Urinary bladder (tissue), 4 donors: ENCODE measurements around the gene ATXN2. TPM values are rescaled to one million over a fixed set of nuclear protein-coding genes. Genes with fewer than 3 reads are reported as not detected.
"Not testable (repeated sequence)": the region's sequence is repeated elsewhere in the genome, so short reads cannot be mapped to it uniquely, and the experiment has no call there.

Source experiments
- DNase-seq: peaks from one replicate; pipeline ENCODE4 v3.0.0-alpha.2; 2015; ENCODE audit errors: extremely low spot score
- H3K27ac ChIP-seq: one replicate; pipeline ENCODE4 v1.5.1; 2013; ENCODE audit warnings: low read depth, mild to moderate bottlenecking, moderate library complexity
- H3K36me3 ChIP-seq: one replicate; pipeline ENCODE4 v1.6.1; 2013; ENCODE audit warnings: mild to moderate bottlenecking, moderate library complexity; ENCODE audit not compliant: insufficient read depth
- H3K4me1 ChIP-seq: one replicate; pipeline ENCODE4 v1.6.1; 2013; ENCODE audit warnings: mild to moderate bottlenecking, moderate library complexity; ENCODE audit not compliant: insufficient read depth
- H3K4me3 ChIP-seq: one replicate; pipeline ENCODE4 v1.5.1; 2013; ENCODE audit warnings: low read depth, low read length
- WGBS: extraction: QIAGEN DNeasy Blood & Tissue Kit; methylation state at CpG from one replicate; pipeline ENCODE4 v1.1.7; 2013; 5-methylcytosine and 5-hydroxymethylcytosine counted together
- polyA plus RNA-seq: library from polyadenylated mRNA; stranded (reverse); fragments of 200-250 nt; gene quantifications from one replicate; pipeline ENCODE4 v1.2.3, GENCODE V29; 2013
- total RNA-seq: library from RNA; depleted of rRNA; stranded (reverse); fragments of >200 nt; gene quantifications from one replicate; pipeline ENCODE4 v1.2.3, GENCODE V29; 2014
- donor health status: healthy with polysubstance abuse.
- donor health status: healthy.

ATXN2 gene
- total and polyA plus RNA-seq, 2 donors: 29.9 to 75.9 TPM

DNA sequence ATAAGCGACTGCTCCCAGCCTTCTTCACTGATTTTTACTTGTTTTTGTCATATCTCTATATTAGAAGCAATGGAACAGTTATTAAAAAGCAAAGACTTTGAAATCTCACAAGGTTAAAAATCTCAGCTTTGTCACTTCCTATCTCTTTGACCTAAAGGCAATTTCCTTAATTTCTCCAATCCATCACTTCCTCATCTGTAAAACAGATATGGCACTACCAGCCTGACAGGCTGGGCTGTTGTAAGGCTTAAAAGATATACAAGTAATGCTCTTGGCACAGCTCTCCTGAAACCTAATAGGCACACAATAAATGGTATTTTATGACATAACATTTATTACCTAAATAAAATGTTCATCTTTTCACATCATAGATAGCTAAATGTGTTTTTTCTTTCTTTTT lies 25.6 kb downstream of the ATXN2 start:
- Histone ChIP-seq H3K36me3 (no peaks in the 10 kb centered on the region), H3K4me3 (no peak overlapping the region), H3K4me1 (no peaks in the 10 kb centered on the region), H3K27ac (no peak overlapping the region)
- 94% methylated on average over 1 of the region's 1 CpG for WGBS
- no peak for DNase-seq

- Histone ChIP-seq H3K4me1 (no peaks in the 10 kb centered on the region), H3K36me3 (no peaks in the 10 kb centered on the region), H3K27ac (no peak overlapping the region), H3K4me3 (no peak overlapping the region)
- WGBS: 31% methylated on average over 9 of the region's 9 CpGs
- DNase-seq: no peak
These were observed 28.8 kb downstream of the ATXN2 start for GRCh38 chr12:111570084-111570961.

DNA sequence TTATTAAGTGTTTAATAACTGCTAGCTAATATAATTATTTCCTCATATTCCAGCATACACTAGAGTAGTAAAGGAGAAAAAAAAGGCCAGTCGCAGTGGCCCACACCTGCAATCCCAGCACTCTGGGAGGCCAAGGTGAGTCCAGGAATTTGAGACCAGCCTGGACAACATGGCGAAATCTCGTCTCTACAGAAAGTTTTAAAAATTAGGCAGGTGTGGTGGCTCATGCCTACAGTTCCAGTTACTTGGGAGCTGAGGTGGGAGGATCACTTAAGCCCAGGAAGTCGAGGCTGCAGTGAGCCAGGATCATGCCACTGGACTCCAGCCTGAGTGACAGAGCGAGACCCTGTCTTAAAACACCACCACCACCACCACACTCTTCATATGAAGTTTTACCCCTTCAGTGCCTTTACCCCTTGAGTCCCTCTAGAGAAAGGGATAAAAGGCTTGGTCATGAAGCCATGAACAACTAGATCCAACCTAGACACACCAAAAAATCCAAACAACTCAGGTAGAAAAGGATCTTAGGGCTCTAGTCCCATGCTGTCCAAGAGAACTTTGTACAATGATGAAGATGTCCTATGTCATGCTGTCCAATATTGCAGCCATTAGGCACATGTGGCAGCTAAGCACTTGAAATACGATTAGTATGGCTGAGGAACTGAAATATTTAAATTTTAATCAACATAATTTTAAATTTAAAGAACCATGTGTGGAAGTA lies 29.6 kb downstream of the ATXN2 start:
- 88% methylated on average over 6 of the region's 6 CpGs for WGBS
- Histone ChIP-seq H3K4me3 (no peak overlapping the region), H3K27ac (no peak overlapping the region), H3K4me1 (no peaks in the 10 kb centered on the region), H3K36me3 (no peaks in the 10 kb centered on the region)
- DNase-seq: no peak

- not testable (repeated sequence) for H3K27ac ChIP-seq, H3K36me3 ChIP-seq, H3K4me1 ChIP-seq, H3K4me3 ChIP-seq, DNase-seq
- WGBS: 87% methylated on average over 10 of the region's 10 CpGs
These were observed 38.3 kb downstream of the ATXN2 start for GRCh38 chr12:111560844-111561243.

DNA sequence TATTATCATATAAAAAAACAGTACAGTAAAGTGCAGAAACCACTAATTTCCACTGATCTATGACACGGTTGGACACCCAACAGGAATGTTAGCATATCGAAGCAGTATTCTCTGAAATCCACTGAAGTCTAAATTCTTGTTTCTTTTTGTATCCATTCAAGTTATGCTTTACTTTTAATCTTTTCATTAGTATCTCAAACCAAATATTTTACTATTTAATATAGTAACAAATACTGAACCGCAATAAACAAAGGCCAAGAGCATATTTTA lies 41.1 kb downstream of the ATXN2 start:
- no peak for DNase-seq
- no peak overlapping the region for H3K4me3 ChIP-seq
- H3K27ac ChIP-seq: no peak overlapping the region
- H3K36me3 ChIP-seq: no peaks in the 10 kb centered on the region
- 66% methylated on average over 3 of the region's 3 CpGs for WGBS
- H3K4me1 ChIP-seq: peaks cover 1% of the 10 kb centered on the region

GRCh38 chr12:111557271-111558106 lies 41.6 kb downstream of the ATXN2 start:
- DNase-seq: no peak
- Histone ChIP-seq H3K36me3 (no peaks in the 10 kb centered on the region), H3K4me1 (peaks cover 1% of the 10 kb centered on the region), H3K4me3 (no peak overlapping the region), H3K27ac (no peak overlapping the region)
- WGBS: 48% methylated on average over 5 of the region's 5 CpGs

- WGBS: 70% methylated on average over 6 of the region's 6 CpGs
- Histone ChIP-seq H3K36me3 (peaks cover 1% of the 10 kb centered on the region), H3K4me1 (no peaks in the 10 kb centered on the region), H3K27ac (no peak overlapping the region), H3K4me3 (no peak overlapping the region)
- no peak for DNase-seq
These were observed 42.4 kb downstream of the ATXN2 start for GRCh38 chr12:111556676-111557075.

GRCh38 chr12:111555313-111555712 lies 43.8 kb downstream of the ATXN2 start:
- not testable (repeated sequence) for H3K4me3 ChIP-seq, DNase-seq, H3K4me1 ChIP-seq, H3K36me3 ChIP-seq, H3K27ac ChIP-seq
- WGBS: 84% methylated on average over 3 of the region's 3 CpGs

DNA sequence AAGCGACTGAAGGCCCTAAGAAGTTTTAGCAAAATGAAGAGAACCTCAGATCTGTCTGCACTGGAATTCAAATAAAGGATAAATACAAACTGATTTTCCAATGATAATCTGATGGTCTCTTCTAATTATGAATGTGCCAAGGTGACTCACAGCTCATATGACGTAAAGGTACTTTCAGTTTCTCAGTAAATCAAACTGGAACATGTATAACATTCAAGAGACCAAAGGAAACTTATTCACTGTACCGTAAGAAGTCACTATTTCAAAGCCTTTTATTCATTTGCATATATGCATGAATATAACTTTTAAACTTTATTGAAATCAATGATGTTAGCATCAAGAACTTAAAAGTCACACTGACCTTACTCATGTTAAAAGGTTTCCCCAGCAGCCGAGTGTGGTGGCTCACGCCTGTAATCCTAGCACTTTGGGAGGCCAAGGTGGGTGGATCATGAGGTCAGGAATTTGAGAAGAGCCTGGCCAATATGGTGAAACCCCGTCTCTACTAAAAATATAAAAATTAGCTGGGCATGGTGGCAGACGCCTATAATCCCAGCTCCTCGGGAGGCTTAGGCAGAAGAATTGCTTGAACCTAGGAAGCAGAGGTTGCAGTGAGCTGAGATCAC lies 52.2 kb downstream of the ATXN2 start:
- H3K4me1 ChIP-seq: no peaks in the 10 kb centered on the region
- peaks cover 2% of the 10 kb centered on the region for H3K36me3 ChIP-seq
- no peak overlapping the region for H3K4me3 ChIP-seq
- WGBS: 94% methylated on average over 8 of the region's 8 CpGs
- no peak for DNase-seq
- H3K27ac ChIP-seq: no peak overlapping the region

DNA sequence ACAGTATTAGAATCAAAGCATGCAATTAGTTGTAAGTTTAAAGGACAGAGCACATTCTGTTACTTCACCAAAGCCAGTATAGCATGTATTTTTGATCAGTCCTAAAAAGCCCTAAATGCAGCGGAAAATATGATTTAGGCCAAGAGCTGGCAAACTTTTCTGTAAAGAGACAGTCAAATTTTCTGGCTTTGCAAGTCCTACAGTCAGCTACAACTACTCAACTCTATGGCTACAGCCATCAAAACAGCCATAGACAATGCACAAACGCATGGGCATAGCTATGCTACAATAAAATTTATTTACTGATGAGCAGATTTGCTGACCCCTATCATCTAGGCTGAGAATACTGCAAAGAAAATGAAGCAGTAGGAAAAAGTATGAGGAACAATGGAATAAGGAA lies 52.9 kb downstream of the ATXN2 start:
- WGBS: 92% methylated on average over 2 of the region's 2 CpGs
- no peak for DNase-seq
- Histone ChIP-seq H3K4me1 (no peaks in the 10 kb centered on the region), H3K27ac (no peak overlapping the region), H3K4me3 (no peak overlapping the region), H3K36me3 (no peaks in the 10 kb centered on the region)

GRCh38 chr12:111544032-111544431 lies 55.1 kb downstream of the ATXN2 start:
- Histone ChIP-seq H3K4me1 (no peaks in the 10 kb centered on the region), H3K36me3 (no peaks in the 10 kb centered on the region), H3K4me3 (no peak overlapping the region), H3K27ac (no peak overlapping the region)
- no peak for DNase-seq
- 95% methylated on average over 1 of the region's 1 CpG for WGBS

- no peak for DNase-seq
- WGBS: 90% methylated on average over 2 of the region's 2 CpGs
- H3K4me3 ChIP-seq: no peak overlapping the region
- peaks cover 2% of the 10 kb centered on the region for H3K36me3 ChIP-seq
- no peaks in the 10 kb centered on the region for H3K4me1 ChIP-seq
- H3K27ac ChIP-seq: no peak overlapping the region
These were observed 66.4 kb downstream of the ATXN2 start for GRCh38 chr12:111532751-111533150.
